HG03439 (cell line): ENCODE results near the gene SMARCA2.
"Not testable (repeated sequence)": the region's sequence is repeated elsewhere in the genome, so short reads cannot be mapped to it uniquely, and the experiment has no call there.

Experiments
- ATAC-seq: cut with Tn5 transposase; IDR thresholded peaks from one replicate; pipeline ENCODE4 v1.9.1; 2021; ENCODE audit warnings: mild to moderate bottlenecking, moderate library complexity; ENCODE audit not compliant: unreplicated experiment

Gene SMARCA2

GRCh38 chr9:2134391-2134790 lies 119.2 kb downstream of the SMARCA2 start:
- ATAC-seq, result no peak

- no peak for ATAC-seq
Measured at GRCh38 chr9:2138646-2139045, 123.5 kb downstream of the SMARCA2 start.

GRCh38 chr9:2140600-2141223 lies 125.6 kb downstream of the SMARCA2 start:
- no peak for ATAC-seq

DNA sequence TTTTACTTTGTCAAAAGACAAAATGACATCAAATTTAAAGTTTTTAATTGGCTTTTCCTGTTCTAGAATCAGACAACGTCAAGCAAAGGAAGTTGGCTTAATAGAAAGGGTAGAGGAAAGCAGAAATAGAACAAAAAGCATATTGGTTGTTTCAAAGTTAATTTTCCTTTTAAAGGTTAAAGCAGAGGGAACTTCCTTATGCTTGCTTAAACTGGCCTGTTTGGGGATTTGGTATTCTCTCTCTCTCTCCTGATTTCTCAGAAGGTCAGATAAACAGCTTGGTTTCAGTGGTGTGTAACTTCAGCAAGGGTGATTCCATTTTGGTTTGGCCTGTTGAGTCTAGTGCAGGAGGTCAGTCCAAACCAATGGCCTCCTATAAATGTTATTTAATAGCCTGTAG lies 127.1 kb downstream of the SMARCA2 start:
- no peak for ATAC-seq

- ATAC-seq, result no peak
Measured at GRCh38 chr9:2144619-2145018, 129.5 kb downstream of the SMARCA2 start.

GRCh38 chr9:2145746-2146145 lies 130.6 kb downstream of the SMARCA2 start:
- ATAC-seq, result no peak

GRCh38 chr9:2146700-2147099 lies 131.6 kb downstream of the SMARCA2 start:
- ATAC-seq, result not testable (repeated sequence)

DNA sequence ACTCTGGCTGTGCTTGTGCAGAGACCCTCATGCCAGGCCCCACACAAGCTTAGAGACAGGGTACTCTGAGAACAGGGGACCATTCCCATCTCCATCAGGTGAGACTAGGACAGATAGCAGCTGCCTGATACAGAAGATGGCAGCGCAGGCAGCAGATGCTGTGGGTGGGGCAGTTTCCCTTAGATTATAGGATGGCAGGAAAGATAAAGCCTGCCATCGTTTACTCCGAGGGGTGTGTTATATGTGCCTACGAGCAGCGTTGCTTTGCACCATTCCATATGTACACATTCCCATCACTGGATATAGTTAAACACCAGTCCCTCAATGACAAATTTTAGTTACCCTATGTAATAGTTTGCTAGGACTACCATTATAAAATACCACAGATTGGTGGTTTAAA lies 135.2 kb downstream of the SMARCA2 start:
- ATAC-seq, result no peak

- ATAC-seq, result no peak
Measured at GRCh38 chr9:2151171-2151570, 136.0 kb downstream of the SMARCA2 start.

DNA sequence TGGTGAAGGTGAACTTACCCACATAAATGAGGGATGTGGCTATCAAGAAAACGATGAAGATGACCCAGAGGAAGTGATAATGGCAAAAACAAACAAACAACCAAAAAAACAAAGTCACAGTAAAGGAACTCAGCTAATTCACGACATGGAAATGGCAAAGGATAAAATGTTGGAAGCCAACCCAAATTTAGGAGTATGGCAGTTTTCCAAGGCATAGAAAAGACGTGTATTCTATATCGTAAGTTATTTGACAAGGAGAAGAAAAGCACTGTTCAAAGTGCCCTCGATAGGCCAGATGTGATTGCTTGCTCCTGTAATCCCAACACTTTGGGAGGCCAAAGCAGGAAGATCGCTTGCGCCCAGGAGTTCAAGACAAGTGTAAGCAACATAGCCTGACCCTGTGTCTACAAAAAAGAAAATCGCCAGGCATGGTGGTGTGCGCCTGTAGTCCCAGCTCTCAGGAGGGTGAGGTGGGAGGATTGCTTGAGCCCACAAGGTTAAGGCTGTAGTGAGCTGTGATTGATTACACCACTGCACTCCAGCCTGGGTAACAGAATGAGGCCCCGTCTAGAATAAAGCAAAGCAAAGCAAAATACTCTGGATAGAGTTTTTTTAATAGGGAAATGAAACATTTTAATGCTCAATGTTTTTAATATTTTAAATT lies 138.0 kb downstream of the SMARCA2 start:
- no peak for ATAC-seq

DNA sequence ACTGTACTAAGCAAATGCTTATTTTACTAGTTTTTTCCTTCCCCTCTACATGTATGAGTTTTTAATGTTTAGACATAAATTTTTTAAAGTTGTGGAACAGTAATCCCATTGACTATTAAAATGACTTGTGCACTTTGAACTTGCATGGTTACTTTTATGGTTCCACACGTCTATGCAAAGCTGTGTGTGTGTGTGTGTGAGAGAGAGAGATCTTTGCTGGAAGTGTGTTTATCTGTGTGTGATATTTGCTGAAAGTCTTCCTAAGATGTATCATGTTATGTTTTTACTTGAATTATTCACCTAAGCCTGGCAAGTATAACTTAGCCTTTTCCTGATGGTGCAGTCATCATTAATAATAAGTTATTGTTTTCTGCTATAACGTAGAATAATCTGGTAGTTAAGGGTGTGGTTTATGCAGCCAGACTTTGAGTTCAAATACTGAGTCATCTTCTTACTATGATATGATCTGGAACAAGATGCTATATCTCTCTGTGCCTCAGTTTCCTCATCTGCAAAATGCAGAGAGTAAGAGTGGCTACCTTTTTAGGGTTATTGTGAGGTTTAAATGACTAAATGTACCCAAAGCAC lies 138.6 kb downstream of the SMARCA2 start:
- ATAC-seq, result no peak

DNA sequence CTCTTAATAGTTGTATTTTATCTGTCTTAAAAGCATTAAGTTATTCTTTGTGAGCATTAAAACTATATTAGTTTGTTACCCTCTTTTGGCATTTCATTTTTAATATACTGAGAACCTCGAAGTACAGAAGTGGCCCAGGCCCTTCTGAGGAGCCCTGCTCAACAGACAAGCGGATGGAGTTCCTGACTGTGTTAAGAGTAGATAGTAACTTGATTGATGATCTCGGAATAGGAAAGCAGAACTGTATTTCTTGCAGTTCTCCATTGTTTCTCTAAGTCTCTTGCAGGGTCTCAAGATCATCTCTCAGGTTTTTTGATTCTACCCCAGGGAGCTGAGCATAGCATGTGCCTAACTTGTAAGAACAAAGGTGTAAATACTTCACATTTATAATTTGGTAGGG lies 139.6 kb downstream of the SMARCA2 start:
- no peak for ATAC-seq

DNA sequence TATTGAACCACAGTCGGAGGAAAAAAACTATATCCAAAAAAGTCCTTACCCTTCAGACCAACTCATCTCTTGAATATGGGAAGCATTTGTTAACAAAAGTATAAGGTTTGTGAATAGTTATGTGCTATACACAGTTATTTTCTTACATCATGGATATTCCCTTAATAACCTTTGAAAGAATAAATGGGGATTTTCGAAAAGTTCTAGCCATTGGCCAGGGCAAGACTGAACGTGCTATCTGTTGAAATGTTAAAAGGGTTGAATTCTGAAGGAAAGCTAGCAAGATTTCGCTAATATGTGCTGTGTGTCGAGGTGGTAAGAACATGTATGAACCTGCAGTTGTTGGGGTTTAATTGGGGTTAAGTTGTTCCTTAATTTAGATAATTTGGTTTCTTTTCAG lies 140.8 kb downstream of the SMARCA2 start:
- no peak for ATAC-seq

GRCh38 chr9:2157277-2158110 lies 142.3 kb downstream of the SMARCA2 start:
- ATAC-seq, result peak; percentile 38

DNA sequence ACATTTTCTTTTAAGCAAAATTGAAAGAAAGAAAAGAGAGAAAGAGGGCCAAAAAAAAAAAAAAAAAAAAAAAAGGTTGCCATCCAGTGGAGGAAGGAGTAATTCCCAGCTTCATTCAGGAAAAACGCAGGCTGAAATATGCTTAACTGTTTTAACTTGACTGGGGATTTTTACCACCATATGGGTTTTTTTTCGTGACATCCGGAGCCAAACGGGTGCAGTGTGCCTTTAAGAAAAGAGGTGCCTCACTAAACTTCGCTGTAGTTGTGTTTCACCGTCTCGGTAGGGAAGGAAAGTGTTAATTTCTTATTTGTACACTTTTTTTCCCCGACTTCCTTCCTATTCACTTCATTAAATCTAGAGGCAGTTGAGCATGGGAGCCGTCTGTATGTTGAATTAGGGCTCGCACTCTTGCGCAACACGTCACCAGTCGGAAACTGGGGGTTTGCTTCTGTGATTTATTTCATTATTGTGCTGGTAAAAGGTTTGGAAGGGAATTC lies 143.0 kb downstream of the SMARCA2 start:
- peak; percentile 47 for ATAC-seq

DNA sequence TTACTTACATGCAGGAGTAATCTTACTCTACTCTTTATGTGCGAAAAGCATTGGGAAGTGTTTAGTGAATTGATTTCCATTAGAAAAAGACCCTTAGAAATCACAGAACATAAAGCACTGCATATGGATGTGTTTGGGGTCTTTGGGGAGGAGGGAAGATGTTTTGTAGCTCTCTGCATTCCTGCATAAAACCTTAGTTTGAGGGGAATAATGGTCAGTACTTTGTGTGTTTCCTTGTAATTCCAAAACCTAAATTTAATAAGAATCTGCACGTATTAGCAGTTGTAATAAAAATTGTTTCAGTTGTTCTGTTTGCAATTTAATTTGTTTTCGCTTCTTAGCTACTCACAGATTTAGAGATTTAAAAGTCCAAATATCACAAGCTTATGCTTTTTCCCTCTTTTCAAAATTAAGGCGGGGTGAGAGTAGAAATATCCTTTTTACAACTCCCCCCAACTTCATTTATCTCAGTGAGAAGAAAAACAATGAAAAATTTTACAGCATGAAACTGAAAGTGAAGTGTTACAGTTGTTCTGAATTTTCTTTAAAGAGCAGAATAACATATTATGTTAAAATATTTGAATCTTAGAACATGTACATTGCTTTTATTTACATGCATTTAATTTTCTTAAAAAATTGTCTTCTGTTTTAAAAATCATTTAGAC lies 143.8 kb downstream of the SMARCA2 start:
- ATAC-seq, result no peak

DNA sequence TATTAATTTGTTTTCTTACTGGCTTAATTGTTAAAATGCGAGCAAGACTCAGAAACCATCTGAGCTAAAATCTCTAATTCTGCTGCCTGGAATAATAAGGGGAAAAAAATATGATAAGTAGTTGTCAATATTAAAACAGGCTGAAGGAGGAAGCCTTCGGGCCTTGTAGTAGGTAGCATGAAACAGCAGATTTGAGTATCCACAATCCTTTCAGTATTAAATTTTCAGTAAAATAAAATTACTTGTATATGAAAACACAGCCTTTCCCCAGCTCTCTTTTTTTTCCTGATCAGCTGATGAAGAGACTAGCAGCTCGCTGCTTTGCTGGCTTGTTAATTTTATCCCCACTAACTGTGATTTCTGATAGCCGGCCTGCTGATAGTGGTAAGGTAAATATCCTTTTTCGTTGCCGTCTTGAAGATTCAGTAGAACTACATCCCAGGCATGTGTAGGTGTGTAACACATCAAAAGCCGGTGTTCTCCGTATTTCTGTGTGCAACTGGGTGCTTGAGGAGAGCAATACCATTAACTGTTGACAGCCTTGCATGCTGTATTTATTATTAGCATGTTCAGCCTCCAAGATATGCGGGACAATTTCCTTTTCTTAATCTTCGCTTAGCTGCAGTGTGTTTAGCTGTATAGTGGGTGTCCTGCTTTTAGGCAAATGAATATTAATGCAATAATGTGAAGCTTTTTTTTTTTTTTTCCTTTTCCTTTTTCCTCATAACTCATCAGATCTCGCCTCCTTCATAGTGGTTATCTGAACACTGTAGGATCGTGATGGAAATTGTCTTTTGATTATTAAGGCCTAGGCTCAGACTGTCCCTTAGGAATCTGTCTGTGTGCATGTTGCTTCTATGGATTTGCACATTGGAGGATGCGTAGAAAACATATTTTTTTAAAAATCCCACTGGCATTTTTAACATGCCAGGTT lies 144.6 kb downstream of the SMARCA2 start:
- ATAC-seq, result no peak

DNA sequence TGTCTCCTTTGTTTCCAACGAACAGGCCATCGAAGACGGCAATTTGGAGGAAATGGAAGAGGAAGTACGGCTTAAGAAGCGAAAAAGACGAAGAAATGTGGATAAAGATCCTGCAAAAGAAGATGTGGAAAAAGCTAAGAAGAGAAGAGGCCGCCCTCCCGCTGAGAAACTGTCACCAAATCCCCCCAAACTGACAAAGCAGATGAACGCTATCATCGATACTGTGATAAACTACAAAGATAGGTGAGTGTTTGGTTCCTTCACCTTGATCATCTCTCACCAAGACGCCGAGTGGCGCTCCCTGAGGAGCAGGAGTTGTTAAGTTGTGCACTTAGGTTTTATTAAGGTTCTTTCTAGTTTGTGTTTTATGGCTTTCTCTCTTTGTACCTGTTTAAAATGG lies 146.5 kb downstream of the SMARCA2 start:
- ATAC-seq, result no peak

DNA sequence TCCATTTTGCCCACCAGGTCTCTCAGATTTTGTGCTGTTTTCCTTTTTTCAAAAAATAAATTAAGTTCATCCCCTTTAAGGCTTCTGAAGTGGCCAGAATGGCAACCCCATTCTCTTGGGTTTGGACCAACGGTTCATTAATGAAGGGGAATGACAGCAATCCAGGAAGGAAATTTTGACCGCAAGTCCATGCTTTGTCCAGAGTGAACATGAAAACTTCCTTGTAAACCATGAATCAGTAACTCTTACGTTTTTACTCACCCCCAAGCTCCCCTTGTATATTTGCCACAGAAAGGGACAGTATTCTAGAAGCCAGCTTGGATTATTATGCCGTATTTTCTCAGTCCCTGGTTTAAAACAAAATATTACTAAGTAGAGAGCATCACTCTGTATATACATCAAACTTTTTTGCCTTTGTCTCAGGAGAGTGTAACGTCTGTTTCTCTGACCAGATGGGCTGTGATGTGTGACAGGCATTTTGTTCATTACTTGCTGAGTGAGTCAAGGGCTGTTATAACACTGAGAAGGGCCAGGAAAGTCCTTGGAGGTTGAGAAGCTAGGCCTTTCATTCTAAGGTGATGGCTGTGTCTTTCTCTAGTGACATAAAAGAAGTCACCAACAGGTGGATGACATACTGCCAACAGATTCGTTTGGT lies 148.2 kb downstream of the SMARCA2 start:
- no peak for ATAC-seq
